Posterior vena cava (tissue), 2 donors: ENCODE results near the gene NAT14. TPM values are rescaled to one million over a fixed set of nuclear protein-coding genes. Genes with fewer than 3 reads are reported as not detected.

Source experiments
- DNase-seq: peaks from one replicate; pipeline ENCODE4 v3.0.0-alpha.2; 2020; ENCODE audit warnings: low spot score
- intact Hi-C, 2 donors: fragments of 100-400 bp; cut with DNase I; formaldehyde crosslinking; loops; one replicate each; pipeline versions ENCODE4 v1.14.1 to v1.14.2; 2022 to 2023
- total RNA-seq, 2 donors: library from RNA; stranded (reverse); fragmentation: NEBNext Ultra II Directional; extraction: Animal tissue kit (Norgen Biotek cat#: 25700); gene quantifications; one replicate each; pipeline ENCODE4 v1.2.1, GENCODE V29; 2021
- donor health status: DM: yes; HTN: yes; CAD: no.
- donor health status: DM: yes; HTN: yes; CAD: no.

NAT14 gene
- total RNA-seq, 2 donors from 2014 or later: 15.8 to 16.3 TPM

DNA sequence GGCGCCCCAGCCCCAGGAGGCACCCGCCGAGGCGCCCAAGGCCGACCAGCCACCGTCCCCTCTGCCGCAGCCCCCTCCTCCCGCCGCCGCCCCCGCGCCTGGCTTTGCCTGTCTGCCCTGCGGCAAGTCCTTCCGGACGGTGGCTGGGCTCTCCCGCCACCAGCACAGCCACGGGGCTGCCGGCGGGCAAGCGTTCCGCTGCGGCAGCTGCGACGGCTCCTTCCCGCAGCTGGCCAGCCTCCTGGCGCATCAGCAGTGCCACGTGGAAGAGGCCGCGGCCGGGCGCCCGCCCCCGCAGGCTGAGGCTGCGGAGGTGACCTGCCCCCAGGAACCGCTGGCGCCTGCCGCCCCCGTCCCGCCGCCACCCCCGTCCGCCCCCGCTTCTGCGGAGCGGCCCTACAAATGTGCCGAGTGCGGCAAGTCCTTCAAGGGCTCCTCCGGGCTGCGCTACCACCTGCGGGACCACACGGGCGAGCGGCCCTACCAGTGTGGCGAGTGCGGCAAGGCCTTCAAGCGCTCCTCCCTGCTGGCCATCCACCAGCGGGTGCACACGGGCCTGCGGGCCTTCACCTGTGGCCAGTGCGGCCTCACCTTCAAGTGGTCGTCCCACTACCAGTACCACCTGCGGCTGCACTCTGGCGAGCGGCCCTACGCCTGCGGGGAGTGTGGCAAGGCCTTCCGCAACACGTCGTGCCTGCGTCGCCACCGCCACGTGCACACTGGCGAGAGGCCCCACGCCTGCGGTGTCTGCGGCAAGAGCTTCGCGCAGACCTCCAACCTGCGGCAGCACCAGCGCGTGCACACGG lies 2.6 kb upstream of the NAT14 start:
- DNase-seq: no peak
- intact Hi-C loops: loop anchor here in 1 of 2 donors (5.0 kb wide), 1 partner anchor 560 kb away; no protein-coding TSS in a partner anchor

DNA sequence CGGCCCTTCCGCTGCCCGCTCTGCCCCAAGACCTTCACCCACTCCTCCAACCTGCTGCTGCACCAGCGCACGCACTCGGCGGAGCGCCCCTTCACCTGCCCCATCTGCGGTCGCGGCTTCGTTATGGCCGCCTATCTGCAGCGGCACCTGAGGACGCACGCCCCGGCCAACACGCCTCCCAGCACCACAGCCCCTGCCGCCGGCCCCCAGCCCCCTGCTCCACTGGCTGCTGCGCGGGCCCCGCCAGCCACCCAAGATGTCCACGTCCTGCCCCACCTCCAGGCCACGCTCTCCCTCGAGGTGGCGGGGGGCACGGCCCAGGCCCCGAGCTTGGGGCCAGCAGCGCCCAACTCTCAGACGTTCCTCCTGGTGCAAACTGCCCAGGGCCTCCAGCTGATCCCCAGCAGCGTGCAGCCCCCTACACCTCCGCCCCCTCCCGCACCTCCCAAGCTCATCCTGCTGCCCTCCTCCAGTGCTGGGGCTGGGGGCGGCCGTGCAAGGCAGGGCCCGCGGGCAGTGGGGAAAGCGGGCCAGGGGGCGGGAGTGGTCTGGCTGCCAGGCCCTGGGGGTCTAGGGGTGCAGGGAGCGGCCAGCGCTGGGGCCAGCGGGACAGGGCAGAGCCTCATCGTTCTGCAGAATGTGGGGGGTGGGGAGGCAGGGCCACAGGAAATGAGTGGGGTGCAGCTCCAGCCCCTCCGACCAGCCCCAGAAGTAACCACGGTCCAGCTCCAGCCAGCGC lies 1.9 kb upstream of the NAT14 start:
- intact Hi-C loops: loop anchor here in 1 of 2 donors (5.0 kb wide), 1 partner anchor 561 kb away; no protein-coding TSS in a partner anchor
- no peak for DNase-seq

- intact Hi-C loops: loop anchor here in 1 of 2 donors (5.0 kb wide), 1 partner anchor 562 kb away; no protein-coding TSS in a partner anchor
- no peak for DNase-seq
Observed at GRCh38 chr19:55483706-55484592, 1.0 kb upstream of the NAT14 start.

- intact Hi-C loops: no loop called here
- no peak for DNase-seq
Observed at GRCh38 chr19:55485439-55486011, 537 bp downstream of the NAT14 start.

- intact Hi-C loops: no loop called here
- no peak for DNase-seq
Observed at GRCh38 chr19:55486043-55486970, 1.3 kb downstream of the NAT14 start.

DNA sequence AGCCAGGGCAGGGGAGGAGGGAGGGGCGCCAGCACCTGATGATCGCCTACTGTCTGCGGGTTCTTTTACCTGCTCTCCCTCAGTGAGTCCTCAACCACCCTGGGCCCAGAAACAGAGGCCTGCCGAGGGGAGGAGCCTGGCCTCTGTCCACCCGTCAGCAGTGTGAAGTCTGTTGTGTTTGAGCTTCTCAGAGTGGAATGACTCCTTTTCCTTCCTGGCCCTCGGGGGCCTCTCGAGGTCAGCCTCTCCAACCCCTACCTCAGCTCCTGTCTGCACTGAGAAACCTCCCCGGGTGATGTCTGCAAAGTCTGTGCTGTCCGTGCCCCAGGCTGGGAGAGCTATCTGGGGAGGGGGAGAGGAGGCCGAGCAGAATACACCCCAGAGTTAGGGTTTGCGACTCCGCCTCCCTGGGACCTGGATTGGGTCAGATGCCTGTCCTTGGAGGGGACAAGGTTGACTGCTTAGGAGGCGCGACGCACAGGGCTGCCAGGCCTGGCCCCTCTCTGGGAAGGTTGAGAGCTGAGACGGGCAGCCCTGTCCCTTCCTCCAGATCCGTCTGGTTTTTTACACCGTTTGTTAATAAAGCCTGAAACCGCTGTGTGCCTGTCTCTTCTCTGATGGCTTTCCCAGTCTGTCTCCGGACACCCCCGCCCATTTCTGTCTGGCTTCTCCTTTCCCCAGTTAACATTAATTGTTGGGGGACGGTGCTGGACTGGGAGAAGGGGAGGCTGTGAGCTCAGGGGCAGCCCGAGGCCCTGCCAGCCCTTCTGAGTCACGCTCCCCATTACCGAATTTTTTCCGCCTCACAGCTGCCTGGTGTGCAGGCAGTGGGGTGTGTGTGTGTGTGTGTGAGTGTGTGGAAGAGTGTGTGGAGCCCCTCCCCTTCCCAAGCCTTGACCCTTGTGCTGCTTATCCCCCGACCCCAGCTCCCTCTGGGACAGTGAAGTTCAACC lies 2.3 kb downstream of the NAT14 start:
- intact Hi-C loops: no loop called here
- peak; percentile 93 for DNase-seq

DNA sequence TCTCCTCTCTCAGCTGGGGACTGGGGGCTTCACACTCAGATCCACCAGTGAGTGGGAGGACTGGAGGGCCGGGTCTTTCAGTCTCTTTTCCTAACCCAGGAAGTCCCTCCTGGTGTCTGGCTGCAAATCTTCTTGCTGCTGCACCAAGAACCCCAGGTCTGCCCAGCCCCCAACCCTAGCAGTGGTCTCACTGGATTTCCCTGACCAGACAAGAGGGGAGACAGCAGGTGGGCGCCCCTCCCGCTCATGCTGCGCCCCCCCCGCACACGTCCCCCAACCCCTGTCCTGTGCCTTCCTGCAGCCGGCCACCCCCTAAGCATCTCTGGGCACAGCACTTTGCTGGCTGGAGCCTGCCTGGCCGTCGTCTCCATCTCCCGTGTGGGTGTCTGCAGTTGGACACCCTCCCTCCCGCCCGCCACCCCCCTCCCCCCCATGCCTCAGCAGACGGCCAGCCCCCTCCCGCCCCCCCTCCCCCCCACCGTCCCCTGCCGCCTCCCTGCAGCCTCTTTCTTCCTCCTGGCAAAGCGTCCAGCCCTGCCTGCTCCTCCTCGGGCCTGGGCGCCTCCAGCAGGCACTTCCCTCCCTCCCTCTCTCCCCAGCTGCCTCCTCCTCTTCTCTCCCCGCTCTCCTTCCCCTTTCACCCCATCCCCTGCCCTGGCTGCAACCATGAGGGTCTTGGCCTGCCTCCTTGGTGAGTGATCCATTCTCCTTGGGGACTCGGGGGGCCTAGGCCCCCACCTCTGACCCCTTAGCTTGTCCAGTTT lies 3.1 kb downstream of the NAT14 start, which contains the start of gene SSC5D:
SSC5D (plus strand) TSS at position 513 of the 764 bp plus-strand sequence; CDS start at position 667, 154 bp downstream.
- DNase-seq: peak; percentile 88
- intact Hi-C loops: no loop called here

- no peak for DNase-seq
- intact Hi-C loops: no loop called here
Observed at GRCh38 chr19:55488986-55489710, 4.2 kb downstream of the NAT14 start.

- intact Hi-C loops: no loop called here
- no peak for DNase-seq
Observed at GRCh38 chr19:55489711-55490477, 4.9 kb downstream of the NAT14 start.

DNA sequence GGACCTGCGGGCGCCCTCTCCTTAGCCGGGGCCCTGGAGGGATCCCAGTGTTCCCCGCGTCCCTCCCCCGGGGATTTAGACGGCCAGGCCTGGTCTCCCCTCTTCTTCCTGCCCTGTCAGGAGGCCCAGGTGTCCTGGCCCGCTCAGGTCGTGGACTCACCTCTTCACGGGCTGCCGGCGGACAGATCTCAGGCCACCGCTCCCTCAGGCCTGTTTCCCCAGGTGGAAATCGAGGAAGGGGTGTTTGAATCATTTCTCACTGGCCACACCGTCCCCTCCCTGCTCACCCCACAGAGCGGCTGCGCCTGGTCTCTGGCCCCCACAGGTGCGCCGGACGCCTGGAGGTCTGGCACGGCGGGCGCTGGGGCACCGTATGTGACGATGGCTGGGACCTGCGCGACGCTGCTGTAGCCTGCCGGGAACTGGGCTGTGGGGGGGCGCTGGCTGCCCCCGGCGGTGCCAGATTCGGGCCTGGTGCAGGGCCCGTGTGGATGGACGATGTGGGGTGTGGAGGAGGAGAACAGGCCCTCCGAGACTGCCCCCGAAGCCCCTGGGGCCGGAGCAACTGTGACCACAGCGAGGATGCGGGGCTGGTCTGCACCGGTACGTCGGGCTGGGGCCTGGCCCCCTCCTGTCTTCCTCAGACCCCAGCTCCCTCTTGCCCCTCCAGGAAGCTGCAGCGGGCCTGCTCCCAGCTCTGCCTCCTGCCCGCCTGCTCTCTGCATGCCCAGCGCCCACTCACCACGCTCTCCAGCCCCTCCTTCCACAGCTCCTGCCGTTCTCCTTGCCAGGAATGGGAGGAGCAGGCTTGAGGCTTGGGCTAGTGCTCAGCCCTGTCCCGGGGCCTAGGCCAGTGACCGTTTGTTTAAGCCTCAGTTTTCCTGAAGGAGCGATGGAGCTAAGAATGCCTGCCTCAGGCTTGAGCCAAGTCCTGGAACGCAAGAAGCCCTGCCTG lies 5.8 kb downstream of the NAT14 start:
- DNase-seq: no peak
- intact Hi-C loops: no loop called here

GRCh38 chr19:55491546-55492360 lies 6.8 kb downstream of the NAT14 start:
- intact Hi-C loops: no loop called here
- DNase-seq: no peak

- intact Hi-C loops: no loop called here
- no peak for DNase-seq
Observed at GRCh38 chr19:55492362-55492944, 7.5 kb downstream of the NAT14 start.
